HEK293 (cell line): ENCODE measurements around the gene SERPINE2.

Experiments used
- EGR2 ChIP-seq: fragments of 450-650 bp; formaldehyde crosslinking; IDR thresholded peaks from 2 replicates; pipeline ENCODE4 v1.5.1; 2016; ENCODE audit warnings: low read depth, missing biosample characterization, missing genetic modification characterization
- GFI1B ChIP-seq: fragments of 450-650 bp; formaldehyde crosslinking; IDR thresholded peaks from 2 replicates; pipeline ENCODE4 v1.5.1; 2016; ENCODE audit warnings: missing biosample characterization, missing genetic modification characterization
- GLI4 ChIP-seq: fragments of 450-650 bp; formaldehyde crosslinking; IDR thresholded peaks from 2 replicates; pipeline ENCODE4 v1.5.1; 2016; ENCODE audit warnings: missing biosample characterization, missing genetic modification characterization
- REPIN1 ChIP-seq: fragments of 450-650 bp; formaldehyde crosslinking; IDR thresholded peaks from 2 replicates; pipeline ENCODE4 v1.5.1; 2017; ENCODE audit warnings: missing biosample characterization, missing genetic modification characterization, low read depth
- SCRT1 ChIP-seq: fragments of 450-650 bp; formaldehyde crosslinking; IDR thresholded peaks from 2 replicates; pipeline ENCODE4 v1.5.1; 2016; ENCODE audit warnings: missing biosample characterization, missing genetic modification characterization, borderline replicate concordance
- ZNF146 ChIP-seq: fragments of 450-650 bp; formaldehyde crosslinking; IDR thresholded peaks from 2 replicates; pipeline ENCODE4 v1.5.1; 2016; ENCODE audit warnings: missing biosample characterization, missing genetic modification characterization
- ZNF175 ChIP-seq: fragments of 450-650 bp; formaldehyde crosslinking; IDR thresholded peaks from 2 replicates; pipeline ENCODE4 v1.5.1; 2016; ENCODE audit warnings: missing biosample characterization, missing genetic modification characterization
- ZNF184 ChIP-seq: fragments of 450-650 bp; IDR thresholded peaks from 2 replicates; pipeline ENCODE4 v1.5.1; 2018; ENCODE audit warnings: missing biosample characterization, mild to moderate bottlenecking, missing genetic modification characterization
- ZNF23 ChIP-seq: fragments of 450-650 bp; formaldehyde crosslinking; IDR thresholded peaks from 2 replicates; pipeline ENCODE4 v1.5.1; 2016; ENCODE audit warnings: missing biosample characterization, missing genetic modification characterization, borderline replicate concordance
- ZNF292 ChIP-seq: fragments of 450-650 bp; formaldehyde crosslinking; IDR thresholded peaks from 2 replicates; pipeline ENCODE4 v1.5.1; 2016; ENCODE audit warnings: low read depth, missing biosample characterization, missing genetic modification characterization, borderline replicate concordance
- ZNF391 ChIP-seq: fragments of 450-650 bp; formaldehyde crosslinking; IDR thresholded peaks from 2 replicates; pipeline ENCODE4 v1.5.1; 2016; ENCODE audit warnings: low read depth, missing biosample characterization, missing genetic modification characterization, borderline replicate concordance
- ZNF394 ChIP-seq: fragments of 450-650 bp; formaldehyde crosslinking; IDR thresholded peaks from 2 replicates; pipeline ENCODE4 v1.5.1; 2016; ENCODE audit warnings: missing biosample characterization, missing genetic modification characterization, mild to moderate bottlenecking, moderate library complexity, borderline replicate concordance
- ZNF473 ChIP-seq: fragments of 450-650 bp; formaldehyde crosslinking; IDR thresholded peaks from 2 replicates; pipeline ENCODE4 v1.5.1; 2017; ENCODE audit warnings: missing biosample characterization, missing genetic modification characterization
- ZNF585B ChIP-seq: fragments of 450-650 bp; formaldehyde crosslinking; IDR thresholded peaks from 2 replicates; pipeline ENCODE4 v1.5.1; 2016; ENCODE audit warnings: missing biosample characterization, missing genetic modification characterization
- ZNF707 ChIP-seq: fragments of 450-650 bp; formaldehyde crosslinking; IDR thresholded peaks from 2 replicates; pipeline ENCODE4 v1.5.1; 2016; ENCODE audit warnings: missing biosample characterization, missing genetic modification characterization
- ZNF747 ChIP-seq: fragments of 450-650 bp; formaldehyde crosslinking; IDR thresholded peaks from 2 replicates; pipeline ENCODE4 v1.5.1; 2016; ENCODE audit warnings: missing biosample characterization, missing genetic modification characterization
- ZNF843 ChIP-seq: fragments of 450-650 bp; formaldehyde crosslinking; IDR thresholded peaks from 2 replicates; pipeline ENCODE4 v1.5.1; 2016; ENCODE audit warnings: missing biosample characterization, missing genetic modification characterization
- TF ChIP-seq, protein P1 (sequence below): fragments of 450-650 bp; formaldehyde crosslinking; IDR thresholded peaks from 2 replicates; pipeline ENCODE4; 2016; ENCODE audit warnings: missing biosample characterization, missing genetic modification characterization
- TF ChIP-seq, protein P2 (sequence below): fragments of 450-650 bp; formaldehyde crosslinking; IDR thresholded peaks from 2 replicates; pipeline ENCODE4 v1.5.1; 2016; ENCODE audit warnings: missing biosample characterization, missing genetic modification characterization
- TF ChIP-seq, protein P3 (sequence below): fragments of 450-650 bp; IDR thresholded peaks from 2 replicates; pipeline ENCODE4 v1.5.1; 2018; ENCODE audit warnings: missing biosample characterization, mild to moderate bottlenecking, missing genetic modification characterization
- TF ChIP-seq, protein P4 (sequence below): fragments of 450-650 bp; formaldehyde crosslinking; IDR thresholded peaks from 2 replicates; pipeline ENCODE4 v1.5.1; 2017; ENCODE audit warnings: missing biosample characterization, missing genetic modification characterization
- TF ChIP-seq, protein P5 (sequence below): fragments of 450-650 bp; formaldehyde crosslinking; IDR thresholded peaks from 2 replicates; pipeline ENCODE4 v1.5.1; 2016; ENCODE audit warnings: missing biosample characterization, missing genetic modification characterization, borderline replicate concordance
- TF ChIP-seq, protein P6 (sequence below): fragments of 450-650 bp; formaldehyde crosslinking; IDR thresholded peaks from 2 replicates; pipeline ENCODE4 v1.5.1; 2016; ENCODE audit warnings: missing biosample characterization, missing genetic modification characterization

Gene SERPINE2

DNA sequence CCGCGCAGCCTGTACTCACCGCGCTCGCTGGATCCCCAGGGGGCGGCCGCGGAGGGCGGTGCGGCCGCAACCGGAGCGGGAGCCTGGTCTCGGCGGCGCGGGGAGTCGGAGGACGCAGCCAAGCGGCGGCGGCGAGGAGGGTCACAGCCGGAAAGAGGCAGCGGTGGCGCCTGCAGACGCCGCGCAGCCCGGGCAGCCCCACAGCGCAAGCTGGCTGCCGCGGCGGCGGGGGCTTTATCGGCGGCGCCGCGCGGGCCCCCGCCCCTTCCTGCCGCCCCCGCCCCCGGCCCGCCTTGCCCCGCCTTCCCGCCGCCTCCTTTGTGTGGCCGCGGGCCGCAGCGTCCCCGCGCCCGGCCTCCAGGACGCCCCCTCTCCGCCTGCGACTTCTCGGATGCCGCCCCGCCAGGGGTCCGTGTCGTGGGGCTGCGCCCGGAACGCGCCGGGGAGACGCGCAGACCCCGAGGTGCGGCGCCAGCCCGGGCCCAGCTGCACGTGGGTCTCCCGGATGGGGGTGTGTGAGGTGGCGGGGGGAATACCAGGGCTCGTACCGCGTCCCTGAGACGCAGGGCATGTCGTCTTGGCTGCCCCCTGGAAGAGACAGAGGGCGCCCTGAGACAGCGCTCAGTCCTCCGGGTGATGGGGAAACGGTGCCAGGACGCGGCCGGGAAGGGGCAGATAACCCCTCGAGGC lies at the start of gene SERPINE2 (continued):
- TF ChIP-seq ZNF473 = no peak
- no peak for TF ChIP-seq ZNF175 (tag by site-specific recombination)
- TF ChIP-seq, protein P1, sequence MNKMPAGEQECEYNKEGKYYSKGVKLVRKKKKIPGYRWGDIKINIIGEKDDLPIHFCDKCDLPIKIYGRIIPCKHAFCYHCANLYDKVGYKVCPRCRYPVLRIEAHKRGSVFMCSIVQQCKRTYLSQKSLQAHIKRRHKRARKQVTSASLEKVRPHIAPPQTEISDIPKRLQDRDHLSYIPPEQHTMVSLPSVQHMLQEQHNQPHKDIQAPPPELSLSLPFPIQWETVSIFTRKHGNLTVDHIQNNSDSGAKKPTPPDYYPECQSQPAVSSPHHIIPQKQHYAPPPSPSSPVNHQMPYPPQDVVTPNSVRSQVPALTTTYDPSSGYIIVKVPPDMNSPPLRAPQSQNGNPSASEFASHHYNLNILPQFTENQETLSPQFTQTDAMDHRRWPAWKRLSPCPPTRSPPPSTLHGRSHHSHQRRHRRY (tag by site-specific recombination) = no peak
- no peak for TF ChIP-seq SCRT1 (tag by site-specific recombination)
- TF ChIP-seq EGR2 (tag by site-specific recombination) = peak; percentile 43; the same call in 1 of the 2 replicates
- TF ChIP-seq ZNF184 (tag by site-specific recombination) = no peak
- no peak for TF ChIP-seq ZNF843
- TF ChIP-seq REPIN1 = no peak
- no peak for TF ChIP-seq GFI1B (tag by site-specific recombination)
- TF ChIP-seq, protein P2, sequence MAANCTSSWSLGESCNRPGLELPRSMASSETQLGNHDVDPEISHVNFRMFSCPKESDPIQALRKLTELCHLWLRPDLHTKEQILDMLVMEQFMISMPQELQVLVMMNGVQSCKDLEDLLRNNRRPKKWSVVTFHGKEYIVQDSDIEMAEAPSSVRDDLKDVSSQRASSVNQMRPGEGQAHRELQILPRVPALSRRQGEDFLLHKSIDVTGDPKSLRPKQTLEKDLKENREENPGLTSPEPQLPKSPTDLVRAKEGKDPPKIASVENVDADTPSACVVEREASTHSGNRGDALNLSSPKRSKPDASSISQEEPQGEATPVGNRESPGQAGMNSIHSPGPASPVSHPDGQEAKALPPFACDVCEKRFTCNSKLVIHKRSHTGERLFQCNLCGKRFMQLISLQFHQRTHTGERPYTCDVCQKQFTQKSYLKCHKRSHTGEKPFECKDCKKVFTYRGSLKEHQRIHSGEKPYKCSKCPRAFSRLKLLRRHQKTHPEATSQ (tag by site-specific recombination) = no peak
- no peak for TF ChIP-seq ZNF747 (tag by site-specific recombination)
- TF ChIP-seq, protein P3, sequence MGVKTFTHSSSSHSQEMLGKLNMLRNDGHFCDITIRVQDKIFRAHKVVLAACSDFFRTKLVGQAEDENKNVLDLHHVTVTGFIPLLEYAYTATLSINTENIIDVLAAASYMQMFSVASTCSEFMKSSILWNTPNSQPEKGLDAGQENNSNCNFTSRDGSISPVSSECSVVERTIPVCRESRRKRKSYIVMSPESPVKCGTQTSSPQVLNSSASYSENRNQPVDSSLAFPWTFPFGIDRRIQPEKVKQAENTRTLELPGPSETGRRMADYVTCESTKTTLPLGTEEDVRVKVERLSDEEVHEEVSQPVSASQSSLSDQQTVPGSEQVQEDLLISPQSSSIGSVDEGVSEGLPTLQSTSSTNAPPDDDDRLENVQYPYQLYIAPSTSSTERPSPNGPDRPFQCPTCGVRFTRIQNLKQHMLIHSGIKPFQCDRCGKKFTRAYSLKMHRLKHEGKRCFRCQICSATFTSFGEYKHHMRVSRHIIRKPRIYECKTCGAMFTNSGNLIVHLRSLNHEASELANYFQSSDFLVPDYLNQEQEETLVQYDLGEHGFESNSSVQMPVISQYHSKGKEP (tag by site-specific recombination) = no peak
- TF ChIP-seq ZNF292 = no peak
- TF ChIP-seq, protein P4, sequence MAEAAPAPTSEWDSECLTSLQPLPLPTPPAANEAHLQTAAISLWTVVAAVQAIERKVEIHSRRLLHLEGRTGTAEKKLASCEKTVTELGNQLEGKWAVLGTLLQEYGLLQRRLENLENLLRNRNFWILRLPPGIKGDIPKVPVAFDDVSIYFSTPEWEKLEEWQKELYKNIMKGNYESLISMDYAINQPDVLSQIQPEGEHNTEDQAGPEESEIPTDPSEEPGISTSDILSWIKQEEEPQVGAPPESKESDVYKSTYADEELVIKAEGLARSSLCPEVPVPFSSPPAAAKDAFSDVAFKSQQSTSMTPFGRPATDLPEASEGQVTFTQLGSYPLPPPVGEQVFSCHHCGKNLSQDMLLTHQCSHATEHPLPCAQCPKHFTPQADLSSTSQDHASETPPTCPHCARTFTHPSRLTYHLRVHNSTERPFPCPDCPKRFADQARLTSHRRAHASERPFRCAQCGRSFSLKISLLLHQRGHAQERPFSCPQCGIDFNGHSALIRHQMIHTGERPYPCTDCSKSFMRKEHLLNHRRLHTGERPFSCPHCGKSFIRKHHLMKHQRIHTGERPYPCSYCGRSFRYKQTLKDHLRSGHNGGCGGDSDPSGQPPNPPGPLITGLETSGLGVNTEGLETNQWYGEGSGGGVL = peak; percentile 27; the same call in 1 of the 2 replicates
- TF ChIP-seq, protein P5, sequence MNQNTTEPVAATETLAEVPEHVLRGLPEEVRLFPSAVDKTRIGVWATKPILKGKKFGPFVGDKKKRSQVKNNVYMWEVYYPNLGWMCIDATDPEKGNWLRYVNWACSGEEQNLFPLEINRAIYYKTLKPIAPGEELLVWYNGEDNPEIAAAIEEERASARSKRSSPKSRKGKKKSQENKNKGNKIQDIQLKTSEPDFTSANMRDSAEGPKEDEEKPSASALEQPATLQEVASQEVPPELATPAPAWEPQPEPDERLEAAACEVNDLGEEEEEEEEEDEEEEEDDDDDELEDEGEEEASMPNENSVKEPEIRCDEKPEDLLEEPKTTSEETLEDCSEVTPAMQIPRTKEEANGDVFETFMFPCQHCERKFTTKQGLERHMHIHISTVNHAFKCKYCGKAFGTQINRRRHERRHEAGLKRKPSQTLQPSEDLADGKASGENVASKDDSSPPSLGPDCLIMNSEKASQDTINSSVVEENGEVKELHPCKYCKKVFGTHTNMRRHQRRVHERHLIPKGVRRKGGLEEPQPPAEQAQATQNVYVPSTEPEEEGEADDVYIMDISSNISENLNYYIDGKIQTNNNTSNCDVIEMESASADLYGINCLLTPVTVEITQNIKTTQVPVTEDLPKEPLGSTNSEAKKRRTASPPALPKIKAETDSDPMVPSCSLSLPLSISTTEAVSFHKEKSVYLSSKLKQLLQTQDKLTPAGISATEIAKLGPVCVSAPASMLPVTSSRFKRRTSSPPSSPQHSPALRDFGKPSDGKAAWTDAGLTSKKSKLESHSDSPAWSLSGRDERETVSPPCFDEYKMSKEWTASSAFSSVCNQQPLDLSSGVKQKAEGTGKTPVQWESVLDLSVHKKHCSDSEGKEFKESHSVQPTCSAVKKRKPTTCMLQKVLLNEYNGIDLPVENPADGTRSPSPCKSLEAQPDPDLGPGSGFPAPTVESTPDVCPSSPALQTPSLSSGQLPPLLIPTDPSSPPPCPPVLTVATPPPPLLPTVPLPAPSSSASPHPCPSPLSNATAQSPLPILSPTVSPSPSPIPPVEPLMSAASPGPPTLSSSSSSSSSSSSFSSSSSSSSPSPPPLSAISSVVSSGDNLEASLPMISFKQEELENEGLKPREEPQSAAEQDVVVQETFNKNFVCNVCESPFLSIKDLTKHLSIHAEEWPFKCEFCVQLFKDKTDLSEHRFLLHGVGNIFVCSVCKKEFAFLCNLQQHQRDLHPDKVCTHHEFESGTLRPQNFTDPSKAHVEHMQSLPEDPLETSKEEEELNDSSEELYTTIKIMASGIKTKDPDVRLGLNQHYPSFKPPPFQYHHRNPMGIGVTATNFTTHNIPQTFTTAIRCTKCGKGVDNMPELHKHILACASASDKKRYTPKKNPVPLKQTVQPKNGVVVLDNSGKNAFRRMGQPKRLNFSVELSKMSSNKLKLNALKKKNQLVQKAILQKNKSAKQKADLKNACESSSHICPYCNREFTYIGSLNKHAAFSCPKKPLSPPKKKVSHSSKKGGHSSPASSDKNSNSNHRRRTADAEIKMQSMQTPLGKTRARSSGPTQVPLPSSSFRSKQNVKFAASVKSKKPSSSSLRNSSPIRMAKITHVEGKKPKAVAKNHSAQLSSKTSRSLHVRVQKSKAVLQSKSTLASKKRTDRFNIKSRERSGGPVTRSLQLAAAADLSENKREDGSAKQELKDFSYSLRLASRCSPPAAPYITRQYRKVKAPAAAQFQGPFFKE (tag by site-specific recombination) = no peak
- TF ChIP-seq ZNF394 = no peak
- TF ChIP-seq GLI4 (tag by site-specific recombination) = no peak
- no peak for TF ChIP-seq ZNF146 (tag by site-specific recombination)
- no peak for TF ChIP-seq ZNF707
- TF ChIP-seq ZNF585B (tag by site-specific recombination) = no peak
- TF ChIP-seq, protein P6, sequence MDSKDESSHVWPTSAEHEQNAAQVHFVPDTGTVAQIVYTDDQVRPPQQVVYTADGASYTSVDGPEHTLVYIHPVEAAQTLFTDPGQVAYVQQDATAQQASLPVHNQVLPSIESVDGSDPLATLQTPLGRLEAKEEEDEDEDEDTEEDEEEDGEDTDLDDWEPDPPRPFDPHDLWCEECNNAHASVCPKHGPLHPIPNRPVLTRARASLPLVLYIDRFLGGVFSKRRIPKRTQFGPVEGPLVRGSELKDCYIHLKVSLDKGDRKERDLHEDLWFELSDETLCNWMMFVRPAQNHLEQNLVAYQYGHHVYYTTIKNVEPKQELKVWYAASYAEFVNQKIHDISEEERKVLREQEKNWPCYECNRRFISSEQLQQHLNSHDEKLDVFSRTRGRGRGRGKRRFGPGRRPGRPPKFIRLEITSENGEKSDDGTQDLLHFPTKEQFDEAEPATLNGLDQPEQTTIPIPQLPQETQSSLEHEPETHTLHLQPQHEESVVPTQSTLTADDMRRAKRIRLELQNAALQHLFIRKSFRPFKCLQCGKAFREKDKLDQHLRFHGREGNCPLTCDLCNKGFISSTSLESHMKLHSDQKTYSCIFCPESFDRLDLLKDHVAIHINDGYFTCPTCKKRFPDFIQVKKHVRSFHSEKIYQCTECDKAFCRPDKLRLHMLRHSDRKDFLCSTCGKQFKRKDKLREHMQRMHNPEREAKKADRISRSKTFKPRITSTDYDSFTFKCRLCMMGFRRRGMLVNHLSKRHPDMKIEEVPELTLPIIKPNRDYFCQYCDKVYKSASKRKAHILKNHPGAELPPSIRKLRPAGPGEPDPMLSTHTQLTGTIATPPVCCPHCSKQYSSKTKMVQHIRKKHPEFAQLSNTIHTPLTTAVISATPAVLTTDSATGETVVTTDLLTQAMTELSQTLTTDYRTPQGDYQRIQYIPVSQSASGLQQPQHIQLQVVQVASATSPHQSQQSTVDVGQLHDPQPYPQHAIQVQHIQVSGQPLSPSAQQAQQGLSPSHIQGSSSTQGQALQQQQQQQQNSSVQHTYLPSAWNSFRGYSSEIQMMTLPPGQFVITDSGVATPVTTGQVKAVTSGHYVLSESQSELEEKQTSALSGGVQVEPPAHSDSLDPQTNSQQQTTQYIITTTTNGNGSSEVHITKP (tag by site-specific recombination) = 0 out of 2 replicates have a peak, but pooled peaks have one; percentile 15
- no peak for TF ChIP-seq ZNF23 (tag by site-specific recombination)
- no peak for TF ChIP-seq ZNF391 (tag by site-specific recombination)
